Measurements from ENCODE around the gene CHRNA5.

DNA sequence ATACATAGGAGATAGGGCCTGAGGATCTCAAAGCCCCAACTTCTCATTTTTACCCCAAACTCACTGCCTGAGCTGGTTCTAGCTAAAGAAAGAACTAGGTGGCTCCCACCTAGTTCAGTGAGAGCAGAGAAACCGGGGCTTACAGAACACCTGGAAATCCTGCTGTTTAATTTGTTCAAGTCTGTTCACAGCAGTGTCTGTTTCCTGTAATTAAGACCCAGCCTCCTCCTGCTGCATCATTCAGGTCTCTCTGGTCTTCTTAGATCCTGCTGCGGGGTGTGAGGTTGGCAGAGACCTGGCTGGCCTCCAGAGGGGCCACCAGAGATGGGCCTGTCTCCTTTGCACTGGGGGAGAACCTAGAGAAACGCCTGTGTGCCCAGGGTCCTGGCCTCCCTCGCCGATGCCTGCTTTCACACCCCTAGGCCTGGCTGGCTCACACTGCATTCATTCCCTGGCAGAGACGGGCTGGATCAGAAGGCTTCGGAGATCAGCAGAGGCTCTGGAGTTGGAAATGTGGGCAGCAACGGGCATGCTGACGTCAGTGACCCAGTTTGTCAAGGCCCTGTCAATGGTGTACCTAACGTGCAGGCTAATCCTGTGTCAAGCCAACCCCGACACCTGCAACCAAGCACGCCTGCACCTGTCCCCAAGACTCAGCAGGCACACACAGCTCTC lies 60.4 kb downstream of the CHRNA5 start:
- TF ChIP-seq, protein P1, sequence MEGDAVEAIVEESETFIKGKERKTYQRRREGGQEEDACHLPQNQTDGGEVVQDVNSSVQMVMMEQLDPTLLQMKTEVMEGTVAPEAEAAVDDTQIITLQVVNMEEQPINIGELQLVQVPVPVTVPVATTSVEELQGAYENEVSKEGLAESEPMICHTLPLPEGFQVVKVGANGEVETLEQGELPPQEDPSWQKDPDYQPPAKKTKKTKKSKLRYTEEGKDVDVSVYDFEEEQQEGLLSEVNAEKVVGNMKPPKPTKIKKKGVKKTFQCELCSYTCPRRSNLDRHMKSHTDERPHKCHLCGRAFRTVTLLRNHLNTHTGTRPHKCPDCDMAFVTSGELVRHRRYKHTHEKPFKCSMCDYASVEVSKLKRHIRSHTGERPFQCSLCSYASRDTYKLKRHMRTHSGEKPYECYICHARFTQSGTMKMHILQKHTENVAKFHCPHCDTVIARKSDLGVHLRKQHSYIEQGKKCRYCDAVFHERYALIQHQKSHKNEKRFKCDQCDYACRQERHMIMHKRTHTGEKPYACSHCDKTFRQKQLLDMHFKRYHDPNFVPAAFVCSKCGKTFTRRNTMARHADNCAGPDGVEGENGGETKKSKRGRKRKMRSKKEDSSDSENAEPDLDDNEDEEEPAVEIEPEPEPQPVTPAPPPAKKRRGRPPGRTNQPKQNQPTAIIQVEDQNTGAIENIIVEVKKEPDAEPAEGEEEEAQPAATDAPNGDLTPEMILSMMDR (IDR thresholded peaks at IDR 0.05 in 8 of 11, conservative IDR thresholded peaks at IDR 0.05 in 3 of 11): no peak
- TF ChIP-seq POLR2A (IDR thresholded peaks at IDR 0.05): no peak
- TF ChIP-seq POLR2AphosphoS5 (IDR thresholded peaks at IDR 0.05): no peak

Data from spleen (tissue), 7 donors.